ENCODE results near the gene NFKBIL1.
"Not testable (repeated sequence)": the region's sequence is repeated elsewhere in the genome, so short reads cannot be mapped to it uniquely, and the experiment has no call there.

Gene NFKBIL1

GRCh38 chr6:31546958-31547726 lies at the start of gene NFKBIL1:
NFKBIL1 (plus strand) TSS chr6:31547608; CDS start chr6:31547695, 87 bp downstream.
- DNase-seq, result peak; percentile 87

GRCh38 chr6:31498748-31499147 lies 48.7 kb upstream of the NFKBIL1 start:
- DNase-seq, result no peak

GRCh38 chr6:31499648-31500047 lies 47.8 kb upstream of the NFKBIL1 start:
- DNase-seq, result not testable (repeated sequence)

- DNase-seq, result no peak
Measured at GRCh38 chr6:31502586-31502985, 44.8 kb upstream of the NFKBIL1 start.

- DNase-seq, result not testable (repeated sequence)
Measured at GRCh38 chr6:31509036-31509435, 38.4 kb upstream of the NFKBIL1 start.

GRCh38 chr6:31510007-31510406 lies 37.4 kb upstream of the NFKBIL1 start:
- no peak for DNase-seq

- DNase-seq, result no peak
Measured at GRCh38 chr6:31513456-31514165, 33.8 kb upstream of the NFKBIL1 start.

GRCh38 chr6:31521835-31522234 lies 25.6 kb upstream of the NFKBIL1 start:
- DNase-seq, result no peak

- DNase-seq, result no peak
Measured at GRCh38 chr6:31525553-31525931, 21.9 kb upstream of the NFKBIL1 start.

GRCh38 chr6:31525932-31526591 lies 21.3 kb upstream of the NFKBIL1 start:
- no peak for DNase-seq

- no peak for DNase-seq
Measured at GRCh38 chr6:31528307-31528777, 19.1 kb upstream of the NFKBIL1 start.

- no peak for DNase-seq
Measured at GRCh38 chr6:31528821-31529328, 18.5 kb upstream of the NFKBIL1 start, which contains the start of gene MCCD1. MCCD1 (plus strand) TSS chr6:31528962; CDS start chr6:31529015, 53 bp downstream.

GRCh38 chr6:31529329-31530150 lies 17.9 kb upstream of the NFKBIL1 start:
- DNase-seq, result no peak

- no peak for DNase-seq
Measured at GRCh38 chr6:31530659-31531058, 16.7 kb upstream of the NFKBIL1 start.

GRCh38 chr6:31531162-31531561 lies 16.2 kb upstream of the NFKBIL1 start:
- DNase-seq, result no peak

GRCh38 chr6:31531771-31532643 lies 15.4 kb upstream of the NFKBIL1 start:
- no peak for DNase-seq

- no peak for DNase-seq
Measured at GRCh38 chr6:31532644-31533454, 14.6 kb upstream of the NFKBIL1 start.

GRCh38 chr6:31533455-31533841 lies 14.0 kb upstream of the NFKBIL1 start:
- DNase-seq, result no peak

- DNase-seq, result no peak
Measured at GRCh38 chr6:31534011-31534410, 13.4 kb upstream of the NFKBIL1 start.

GRCh38 chr6:31534521-31535040 lies 12.8 kb upstream of the NFKBIL1 start:
- DNase-seq, result no peak
